ENCODE results near the gene GABRR3. TPM values are rescaled to one million over a fixed set of nuclear protein-coding genes. Genes with fewer than 3 reads are reported as not detected.

Gene GABRR3
- total RNA-seq, 1 donor from 2014 or later, result not detected

GRCh38 chr3:97991293-97991682 lies 43.8 kb downstream of the GABRR3 start:
- DNase-seq (ENCODE audit: low read depth in 2 of 2), result no peak

- DNase-seq (ENCODE audit: low read depth in 2 of 2), result no peak
Measured at GRCh38 chr3:97990624-97991292, 44.4 kb downstream of the GABRR3 start.

- no peak for DNase-seq (ENCODE audit: low read depth in 2 of 2)
Measured at GRCh38 chr3:97988784-97989568, 46.1 kb downstream of the GABRR3 start.

GRCh38 chr3:97987306-97987705 lies 47.8 kb downstream of the GABRR3 start:
- DNase-seq (ENCODE audit: low read depth in 2 of 2), result no peak

GRCh38 chr3:97983933-97984491 lies 51.1 kb downstream of the GABRR3 start:
- DNase-seq (ENCODE audit: low read depth in 2 of 2), result no peak

- peak; percentile 87 to 95 for DNase-seq (ENCODE audit: low read depth in 2 of 2)
Measured at GRCh38 chr3:97981886-97982285, 53.2 kb downstream of the GABRR3 start.

GRCh38 chr3:97979610-97980009 lies 55.5 kb downstream of the GABRR3 start:
- DNase-seq (ENCODE audit: low read depth in 2 of 2), result no peak

- peak in 1 of 2 donors; percentile 6 for DNase-seq (ENCODE audit: low read depth in 2 of 2)
Measured at GRCh38 chr3:97975466-97975865, 59.6 kb downstream of the GABRR3 start.

GRCh38 chr3:97974996-97975395 lies 60.1 kb downstream of the GABRR3 start:
- no peak for DNase-seq (ENCODE audit: low read depth in 2 of 2)

- no peak for DNase-seq (ENCODE audit: low read depth in 2 of 2)
Measured at GRCh38 chr3:97972976-97973375, 62.1 kb downstream of the GABRR3 start.

GRCh38 chr3:97971679-97972567 lies 63.2 kb downstream of the GABRR3 start, which contains the start of gene RIOX2:
RIOX2 (minus strand) TSS chr3:97972431; CDS start chr3:97967593, 4,838 bp downstream.
- peak; percentile 78 to 89 for DNase-seq (ENCODE audit: low read depth in 2 of 2)

- no peak for DNase-seq (ENCODE audit: low read depth in 2 of 2)
Measured at GRCh38 chr3:97970956-97971620, 64.0 kb downstream of the GABRR3 start.

GRCh38 chr3:97970156-97970555 lies 65.0 kb downstream of the GABRR3 start:
- no peak for DNase-seq (ENCODE audit: low read depth in 2 of 2)

- no peak for DNase-seq (ENCODE audit: low read depth in 2 of 2)
Measured at GRCh38 chr3:97969541-97969940, 65.6 kb downstream of the GABRR3 start.

- DNase-seq (ENCODE audit: low read depth in 2 of 2), result no peak
Measured at GRCh38 chr3:97968376-97968775, 66.7 kb downstream of the GABRR3 start.

GRCh38 chr3:97967966-97968365 lies 67.1 kb downstream of the GABRR3 start:
- no peak for DNase-seq (ENCODE audit: low read depth in 2 of 2)

- DNase-seq (ENCODE audit: low read depth in 2 of 2), result no peak
Measured at GRCh38 chr3:97960993-97961766, 73.9 kb downstream of the GABRR3 start.

- no peak for DNase-seq (ENCODE audit: low read depth in 2 of 2)
Measured at GRCh38 chr3:97960551-97960950, 74.6 kb downstream of the GABRR3 start.

GRCh38 chr3:97959872-97960271 lies 75.2 kb downstream of the GABRR3 start:
- no peak for DNase-seq (ENCODE audit: low read depth in 2 of 2)

- DNase-seq (ENCODE audit: low read depth in 2 of 2), result no peak
Measured at GRCh38 chr3:97958796-97959195, 76.3 kb downstream of the GABRR3 start.
